ENCODE measurements around the gene ITPR2. TPM values are rescaled to one million over a fixed set of nuclear protein-coding genes. Genes with fewer than 3 reads are reported as not detected.
"Not testable (repeated sequence)": the region's sequence is repeated elsewhere in the genome, so short reads cannot be mapped to it uniquely, and the experiment has no call there.

Gene ITPR2
- total RNA-seq, 4 donors from 2014 or later = 42.8 to 62.5 (median 52.1) TPM

GRCh38 chr12:26734510-26735248 is 98.3 kb downstream of the ITPR2 start:
- WGBS, 2 donors = 80% methylated on average over 8 of the region's 8 CpGs
- no peak overlapping the region for H3K4me3 ChIP-seq (ENCODE audit: low read depth, poor library complexity, severe bottlenecking)
- intact Hi-C loops (cut with DNase I; ENCODE audit: low total_unique reads) = loop anchor here (10.0 kb wide), 1 partner anchor 100 kb away; the partner anchor contains the start of gene ITPR2
- DNase-seq (ENCODE audit: low spot score in 2 of 2) = no peak
- TF ChIP-seq CTCF (IDR thresholded peaks at IDR 0.05) (no peak), POLR2A (IDR thresholded peaks at IDR 0.05) (no peak)

- intact Hi-C loops (cut with DNase I; ENCODE audit: low total_unique reads) = loop anchor here (10.0 kb wide), 1 partner anchor 103 kb away; the partner anchor contains the start of gene ITPR2
- no peak overlapping the region for H3K4me3 ChIP-seq (ENCODE audit: low read depth, poor library complexity, severe bottlenecking)
- TF ChIP-seq CTCF (IDR thresholded peaks at IDR 0.05) = no peak
- no peak for TF ChIP-seq POLR2A (IDR thresholded peaks at IDR 0.05)
- WGBS, 2 donors = 59 to 69% methylated on average over 6 of the region's 6 CpGs
- DNase-seq (ENCODE audit: low spot score in 2 of 2) = no peak
Observed at GRCh38 chr12:26732005-26732908, 100.7 kb downstream of the ITPR2 start.

- 74 to 81% methylated on average over 7 of the region's 7 CpGs for WGBS, 2 donors
- H3K4me3 ChIP-seq (ENCODE audit: low read depth, poor library complexity, severe bottlenecking) = no peak overlapping the region
- DNase-seq (ENCODE audit: low spot score in 2 of 2) = no peak
- intact Hi-C loops (cut with DNase I; ENCODE audit: low total_unique reads) = loop anchor here (10.0 kb wide), 1 partner anchor 104 kb away; the partner anchor contains the start of gene ITPR2
- TF ChIP-seq CTCF (IDR thresholded peaks at IDR 0.05) (no peak), POLR2A (IDR thresholded peaks at IDR 0.05) (no peak)
Observed at GRCh38 chr12:26730481-26731350, 102.3 kb downstream of the ITPR2 start.

GRCh38 chr12:26729137-26729671 is 103.8 kb downstream of the ITPR2 start:
- DNase-seq (ENCODE audit: low spot score in 2 of 2); intact Hi-C loops (cut with DNase I; ENCODE audit: low total_unique reads); H3K4me3 ChIP-seq (ENCODE audit: low read depth, poor library complexity, severe bottlenecking): not testable (repeated sequence)
- WGBS, 2 donors = 68 to 73% methylated on average over 1 of the region's 1 CpG

- WGBS, 2 donors = 66 to 70% methylated on average over 5 of the region's 5 CpGs
- H3K4me3 ChIP-seq (ENCODE audit: low read depth, poor library complexity, severe bottlenecking) = no peak overlapping the region
- no peak for DNase-seq (ENCODE audit: low spot score in 2 of 2)
- TF ChIP-seq CTCF (IDR thresholded peaks at IDR 0.05) (no peak), POLR2A (IDR thresholded peaks at IDR 0.05) (no peak)
- intact Hi-C loops (cut with DNase I; ENCODE audit: low total_unique reads) = no loop called here
Observed at GRCh38 chr12:26728205-26729050, 104.6 kb downstream of the ITPR2 start.

Measured in lower leg skin (tissue), 4 donors.